Measurements from ENCODE around the gene XRCC1. TPM values are rescaled to one million over a fixed set of nuclear protein-coding genes. Genes with fewer than 3 reads are reported as not detected.

The XRCC1 gene
- total and polyA plus RNA-seq, 10 of the 15 experiments (the other 5 are each of a cell fraction or from before 2014, with no cell fraction given), result 2.0 to 51.1 (median 33.7) TPM

- ChIA-PET SMC1A (ENCODE audit: uncharacterized antibody, unreplicated experiment) (interaction anchor here (1.0 to 2.2 kb wide), 6 partner anchors 14 to 86 kb away, joined by 3 to 7 read pairs (median 5); partner anchors contain the start of genes IRGQ, XRCC1 and ZNF576), CTCF (interaction anchor here (0.8 to 3.9 kb wide), 9 partner anchors 9 to 136 kb away, joined by 3 to 26 read pairs (median 5); no protein-coding TSS in a partner anchor), RAD21 (ENCODE audit: unreplicated experiment) (interaction anchor here (0.7 to 2.4 kb wide), 8 partner anchors 13 to 136 kb away, joined by 3 to 18 read pairs (median 6); partner anchors contain the start of genes IRGQ, XRCC1 and ZNF576), POLR2A (interaction anchor here (0.6 to 2.9 kb wide), 11 partner anchors 8 to 137 kb away, joined by 3 to 16 read pairs (median 3); partner anchors contain the start of genes IRGQ, PHLDB3, PINLYP and PLAUR)
- Histone ChIP-seq H3K4me2 (ENCODE audit: control insufficient read depth, insufficient read depth) (peak overlapping the region; percentile 81), H3K27ac (ENCODE audit: control insufficient read depth, insufficient read depth) (peak overlapping the region; percentile 37), H3K79me2 (ENCODE audit: control insufficient read depth, insufficient read depth, low read length) (no peaks in the 10 kb centered on the region), H3K9ac (ENCODE audit: control insufficient read depth, insufficient read depth, low read length) (peak overlapping the region; percentile 56), H3K9me3 (replicated peaks; ENCODE audit: control insufficient read depth, insufficient read depth, low read length) (no peaks in the 10 kb centered on the region), H3K4me3 (peak overlapping the region; percentile 74), H3K4me1 (ENCODE audit: control insufficient read depth, insufficient read depth, low read length) (peaks cover 8% of the 10 kb centered on the region; the same call in 1 of the 2 replicates), H3K27me3 (replicated peaks in 1 of 2; ENCODE audit: control insufficient read depth in 2 of 2, insufficient read depth in 2 of 2, low read length in 1 of 2) (no peaks in the 10 kb centered on the region), H4K20me1 (ENCODE audit: control insufficient read depth, insufficient read depth) (no peaks in the 10 kb centered on the region), H2AFZ (ENCODE audit: control insufficient read depth, low read depth, low read length) (peak overlapping the region; percentile 92), H3K36me3 (ENCODE audit: control insufficient read depth in 2 of 2, insufficient read depth in 2 of 2, low read length in 1 of 2) (no peaks in the 10 kb centered on the region)
- no peak for DNase-seq (ENCODE audit: low read depth, low spot score)
- intact Hi-C loops (cut with micrococcal nuclease; ENCODE audit: unreplicated experiment) (loop anchor here (2.0 kb wide), 1 partner anchor 64 kb away; the partner anchor contains the start of genes IRGQ and ZNF576), in situ Hi-C loops (cut with MboI) (no loop called here)
- TF ChIP-seq E4F1 (IDR thresholded peaks at IDR 0.05; ENCODE audit: borderline replicate concordance, partially characterized antibody), result no peak
- TF ChIP-seq NFYB (IDR thresholded peaks at IDR 0.05; ENCODE audit: insufficient read depth, low read depth, low read length), result 0 out of 2 replicates have a peak, but pooled peaks have one; percentile 38
- TF ChIP-seq MLLT1 (IDR thresholded peaks at IDR 0.05), result 0 out of 2 replicates have a peak, but pooled peaks have one; percentile 58
- no peak for TF ChIP-seq POU2F2 (IDR thresholded peaks at IDR 0.05; ENCODE audit: borderline replicate concordance, low read depth, low read length)
- TF ChIP-seq EED (IDR thresholded peaks at IDR 0.05; ENCODE audit: low read depth), result 0 out of 2 replicates have a peak, but pooled peaks have one; percentile 41
- 0 out of 2 replicates have a peak, but pooled peaks have one; percentile 14 for TF ChIP-seq ELK1 (IDR thresholded peaks at IDR 0.05; ENCODE audit: low read depth, low read length)
- TF ChIP-seq POLR2AphosphoS2 (IDR thresholded peaks at IDR 0.05; ENCODE audit: low read depth, low read length), result no peak
- 0 out of 2 replicates have a peak, but pooled peaks have one; percentile 26 for TF ChIP-seq PAX5 (IDR thresholded peaks at IDR 0.05; ENCODE audit: borderline replicate concordance, low read depth, low read length)
- peak; percentile 81 to 93 for TF ChIP-seq SRF (IDR thresholded peaks at IDR 0.05; ENCODE audit: low read depth in 2 of 2, low read length in 2 of 2)
- peak in 1 of 2 experiments; percentile 63; a peak in 2 of 3 replicates for TF ChIP-seq EGR1 (IDR thresholded peaks at IDR 0.05; ENCODE audit: borderline replicate concordance in 1 of 2, low read depth in 2 of 2, low read length in 2 of 2)
- BruUV-seq (replicated peaks), result no TSS peak
- ATAC-seq, result peak; percentile 49
- WGBS (ENCODE audit: insufficient coverage, insufficient replicate concordance, low lambda C conversion rate, missing lambda C conversion rate), result 1% methylated on average over 16 of the region's 16 CpGs
- no peak for FAIRE-seq
Measured at GRCh38 chr19:43532571-43532961, 42.8 kb downstream of the XRCC1 start.

Measured in GM12878 (cell line).